ENCODE data around the gene NHEJ1.

Gene NHEJ1

GRCh38 chr2:219084791-219085190, 75.8 kb downstream of the NHEJ1 start:
- H3K4me1 ChIP-seq (ENCODE audit: low read length) = no peaks in the 10 kb centered on the region
- H3K4me3 ChIP-seq (ENCODE audit: low read length) = no peak overlapping the region
- DNase-seq = no peak
- H3F3A ChIP-seq (ENCODE audit: insufficient read depth, low read length) = no peaks in the 10 kb centered on the region
- H3K79me2 ChIP-seq (ENCODE audit: low read length) = no peaks in the 10 kb centered on the region
- no peaks in the 10 kb centered on the region for H3K9me3 ChIP-seq (replicated peaks; ENCODE audit: insufficient read depth, low read length)
- H3K9me2 ChIP-seq (replicated peaks; ENCODE audit: insufficient read depth, low read length) = no peaks in the 10 kb centered on the region
- H4K20me1 ChIP-seq (ENCODE audit: insufficient read depth, low read length) = no peaks in the 10 kb centered on the region
- no peak overlapping the region for H3K9ac ChIP-seq (ENCODE audit: low read length)
- H3K27ac ChIP-seq (ENCODE audit: low read length) = no peak overlapping the region
- H3K27me3 ChIP-seq (replicated peaks; ENCODE audit: insufficient read depth, low read length) = no peaks in the 10 kb centered on the region
- H3K36me3 ChIP-seq (replicated peaks; ENCODE audit: insufficient read depth, low read length) = no peaks in the 10 kb centered on the region
- H3K4me2 ChIP-seq (ENCODE audit: low read depth, low read length) = no peak overlapping the region
- TF ChIP-seq, protein P1, sequence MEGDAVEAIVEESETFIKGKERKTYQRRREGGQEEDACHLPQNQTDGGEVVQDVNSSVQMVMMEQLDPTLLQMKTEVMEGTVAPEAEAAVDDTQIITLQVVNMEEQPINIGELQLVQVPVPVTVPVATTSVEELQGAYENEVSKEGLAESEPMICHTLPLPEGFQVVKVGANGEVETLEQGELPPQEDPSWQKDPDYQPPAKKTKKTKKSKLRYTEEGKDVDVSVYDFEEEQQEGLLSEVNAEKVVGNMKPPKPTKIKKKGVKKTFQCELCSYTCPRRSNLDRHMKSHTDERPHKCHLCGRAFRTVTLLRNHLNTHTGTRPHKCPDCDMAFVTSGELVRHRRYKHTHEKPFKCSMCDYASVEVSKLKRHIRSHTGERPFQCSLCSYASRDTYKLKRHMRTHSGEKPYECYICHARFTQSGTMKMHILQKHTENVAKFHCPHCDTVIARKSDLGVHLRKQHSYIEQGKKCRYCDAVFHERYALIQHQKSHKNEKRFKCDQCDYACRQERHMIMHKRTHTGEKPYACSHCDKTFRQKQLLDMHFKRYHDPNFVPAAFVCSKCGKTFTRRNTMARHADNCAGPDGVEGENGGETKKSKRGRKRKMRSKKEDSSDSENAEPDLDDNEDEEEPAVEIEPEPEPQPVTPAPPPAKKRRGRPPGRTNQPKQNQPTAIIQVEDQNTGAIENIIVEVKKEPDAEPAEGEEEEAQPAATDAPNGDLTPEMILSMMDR (IDR thresholded peaks at IDR 0.05; ENCODE audit: low read length) = no peak
- no peak for TF ChIP-seq EZH2phosphoT487 (IDR thresholded peaks at IDR 0.05; ENCODE audit: low read length)
- TF ChIP-seq EZH2 (optimal IDR thresholded peaks at IDR 0.05; ENCODE audit: low read depth, low read length) = no peak
- no peak overlapping the region for H2AFZ ChIP-seq (ENCODE audit: low read length)

DNA sequence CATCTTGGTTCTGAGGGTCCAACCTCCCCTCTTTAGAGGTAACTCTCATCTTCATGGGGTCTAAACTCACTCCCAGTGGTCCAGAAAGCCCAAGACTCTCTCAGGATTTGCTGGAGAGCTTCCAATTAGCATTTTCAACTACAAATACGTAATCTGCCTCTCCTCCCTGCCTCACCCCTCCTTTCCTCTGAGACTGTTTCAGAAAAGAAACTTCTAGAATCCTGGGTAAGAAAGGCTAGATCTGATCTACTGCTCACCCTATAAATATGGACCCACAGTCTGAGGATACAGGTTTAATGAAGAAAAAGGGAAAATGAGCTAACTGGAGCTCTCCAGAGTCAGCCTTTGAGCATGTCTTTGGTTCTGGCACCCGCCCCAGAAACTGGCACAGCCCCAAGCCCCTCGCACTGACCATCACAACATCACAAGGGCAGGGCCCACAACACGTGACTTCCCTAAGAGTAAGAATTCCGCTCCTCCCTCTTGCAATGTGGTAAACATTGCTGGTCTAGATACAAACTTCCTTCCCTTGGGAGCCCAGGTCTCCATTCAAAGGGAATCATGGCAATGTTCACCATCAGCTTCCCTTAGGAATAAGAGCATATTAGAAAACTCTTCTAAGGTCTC, 78.2 kb downstream of the NHEJ1 start:
- Histone ChIP-seq H3K36me3 (replicated peaks; ENCODE audit: insufficient read depth, low read length) (no peaks in the 10 kb centered on the region; the same call in 1 of the 2 replicates), H3K79me2 (ENCODE audit: low read length) (no peaks in the 10 kb centered on the region), H3K27ac (ENCODE audit: low read length) (no peak overlapping the region), H3F3A (ENCODE audit: insufficient read depth, low read length) (no peaks in the 10 kb centered on the region), H3K4me3 (ENCODE audit: low read length) (no peak overlapping the region), H3K4me1 (ENCODE audit: low read length) (no peaks in the 10 kb centered on the region), H3K9me2 (replicated peaks; ENCODE audit: insufficient read depth, low read length) (no peaks in the 10 kb centered on the region), H3K27me3 (replicated peaks; ENCODE audit: insufficient read depth, low read length) (no peaks in the 10 kb centered on the region), H3K9me3 (replicated peaks; ENCODE audit: insufficient read depth, low read length) (no peaks in the 10 kb centered on the region), H3K9ac (ENCODE audit: low read length) (no peak overlapping the region), H3K4me2 (ENCODE audit: low read depth, low read length) (no peak overlapping the region), H4K20me1 (ENCODE audit: insufficient read depth, low read length) (no peaks in the 10 kb centered on the region), H2AFZ (ENCODE audit: low read length) (no peak overlapping the region)
- no peak for TF ChIP-seq EZH2phosphoT487 (IDR thresholded peaks at IDR 0.05; ENCODE audit: low read length)
- no peak for TF ChIP-seq EZH2 (optimal IDR thresholded peaks at IDR 0.05; ENCODE audit: low read depth, low read length)
- TF ChIP-seq, protein P1 (IDR thresholded peaks at IDR 0.05; ENCODE audit: low read length) = no peak
- no peak for DNase-seq

DNA sequence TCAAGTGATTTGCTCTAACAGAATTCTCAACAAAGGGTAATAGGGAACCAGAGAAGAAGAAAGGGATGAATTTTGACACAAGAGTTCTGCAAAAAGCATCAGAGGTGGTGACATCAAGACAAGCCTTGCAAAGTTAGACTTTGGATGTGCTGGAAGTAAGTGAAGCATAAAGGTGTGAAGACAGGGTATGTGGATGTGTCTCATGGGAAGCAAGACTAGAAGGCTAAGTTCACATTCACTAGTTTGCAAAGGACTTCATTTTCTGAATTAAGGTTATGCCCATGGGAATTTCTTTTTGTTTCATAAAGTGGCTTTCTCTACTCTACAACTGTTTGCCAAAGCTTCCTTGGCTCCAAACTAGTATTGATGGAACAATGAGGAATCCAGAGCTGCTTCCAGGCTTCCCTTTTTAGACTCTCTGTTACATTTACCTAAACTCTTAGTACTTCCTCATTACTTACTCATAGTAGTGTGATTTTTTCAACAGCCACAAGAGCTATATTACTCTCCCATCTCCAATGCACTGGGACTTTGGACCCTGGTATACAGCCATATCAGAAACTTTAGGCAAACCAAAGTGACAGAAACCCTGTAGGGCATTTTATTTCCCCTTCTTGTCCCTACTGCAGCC, 78.8 kb downstream of the NHEJ1 start:
- TF ChIP-seq, protein P1 (IDR thresholded peaks at IDR 0.05; ENCODE audit: low read length) = no peak
- TF ChIP-seq EZH2 (optimal IDR thresholded peaks at IDR 0.05; ENCODE audit: low read depth, low read length) (no peak), EZH2phosphoT487 (IDR thresholded peaks at IDR 0.05; ENCODE audit: low read length) (no peak)
- Histone ChIP-seq H3K9me2 (replicated peaks; ENCODE audit: insufficient read depth, low read length) (no peaks in the 10 kb centered on the region), H3K4me2 (ENCODE audit: low read depth, low read length) (no peak overlapping the region), H4K20me1 (ENCODE audit: insufficient read depth, low read length) (no peaks in the 10 kb centered on the region), H3F3A (ENCODE audit: insufficient read depth, low read length) (no peaks in the 10 kb centered on the region), H3K4me3 (ENCODE audit: low read length) (no peak overlapping the region), H3K9ac (ENCODE audit: low read length) (no peak overlapping the region), H3K27me3 (replicated peaks; ENCODE audit: insufficient read depth, low read length) (no peaks in the 10 kb centered on the region), H3K27ac (ENCODE audit: low read length) (no peak overlapping the region), H3K36me3 (replicated peaks; ENCODE audit: insufficient read depth, low read length) (no peaks in the 10 kb centered on the region; the same call in 1 of the 2 replicates), H3K79me2 (ENCODE audit: low read length) (no peaks in the 10 kb centered on the region), H3K4me1 (ENCODE audit: low read length) (no peaks in the 10 kb centered on the region), H3K9me3 (replicated peaks; ENCODE audit: insufficient read depth, low read length) (no peaks in the 10 kb centered on the region), H2AFZ (ENCODE audit: low read length) (no peak overlapping the region)
- no peak for DNase-seq
